NCI-H2107 treated with DMSO at 0.1 percent for 48 hours (cell line): ENCODE measurements around the gene BTAF1.
"Not testable (repeated sequence)": the region's sequence is repeated elsewhere in the genome, so short reads cannot be mapped to it uniquely, and the experiment has no call there.

Experiments used
- DNase-seq: peaks from one replicate; lab custom pipeline; 2025; ENCODE audit not compliant: unreplicated experiment; lab: John Stamatoyannopoulos, UW

The BTAF1 gene

DNA sequence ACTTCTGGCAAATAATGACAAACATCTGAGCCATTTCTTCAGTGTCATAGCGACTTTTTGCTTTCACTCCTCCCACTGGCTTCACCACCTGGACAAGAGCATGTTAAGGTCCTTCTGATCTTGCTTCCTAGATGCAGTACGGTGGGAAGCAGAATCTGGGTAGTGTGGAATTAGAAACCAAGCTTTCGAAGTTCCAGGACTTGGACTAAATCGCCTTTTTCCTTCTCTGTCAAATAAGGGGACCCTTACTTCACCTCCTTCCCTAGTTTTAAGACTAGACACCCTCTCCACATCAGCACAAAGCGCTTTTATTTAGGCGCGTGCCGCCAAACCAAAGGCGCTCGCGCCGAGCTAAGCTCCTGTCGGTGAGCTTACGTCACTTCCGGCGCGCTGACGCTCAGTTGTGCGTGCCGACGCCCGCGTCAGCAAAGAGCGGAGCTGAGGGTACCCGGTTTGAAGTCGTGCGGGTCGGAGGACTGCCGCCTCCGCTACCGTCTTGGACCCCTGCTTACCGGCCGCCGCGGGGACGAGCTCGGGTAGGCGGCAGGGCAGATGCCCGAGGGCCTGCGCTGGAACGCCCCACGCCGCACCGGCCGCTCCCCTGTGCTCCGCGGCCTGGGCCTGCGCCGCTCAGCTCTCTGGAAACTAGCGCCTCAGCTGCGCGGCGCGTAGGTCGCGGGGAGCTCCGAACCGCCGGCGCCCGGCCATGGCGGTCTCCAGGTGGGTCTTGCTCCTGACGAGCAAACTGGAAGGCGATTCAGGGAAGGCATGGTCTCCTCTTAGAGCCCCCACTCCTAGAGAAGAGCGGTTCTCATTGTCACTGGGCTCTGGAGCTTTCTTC is at the start of gene BTAF1:
TSS of gene BTAF1 (plus strand) at position 400 of the 841 bp plus-strand sequence. CDS start at position 707, 307 bp downstream.
- DNase-seq = peak; percentile 61

- no peak for DNase-seq
Observed at GRCh38 chr10:91875156-91875555, 48.4 kb upstream of the BTAF1 start.

DNA sequence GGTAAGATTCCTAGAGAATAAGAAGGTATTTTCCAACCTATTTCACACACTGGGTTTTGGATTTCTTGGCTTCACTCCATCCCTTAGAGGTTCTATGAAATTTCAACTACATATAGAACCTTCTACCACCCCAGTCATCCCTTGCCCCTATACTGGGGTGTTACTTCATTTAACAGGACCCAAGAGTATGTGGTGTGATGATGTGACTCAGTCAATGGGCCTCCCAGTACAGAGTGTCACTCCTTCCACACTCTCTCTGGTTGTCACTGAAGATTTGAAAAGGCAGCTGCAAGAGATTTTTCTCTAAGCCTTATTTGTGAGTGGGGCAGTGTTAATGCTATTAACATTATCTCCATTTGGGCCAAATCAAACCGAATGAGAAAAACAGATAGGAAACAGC is 47.8 kb upstream of the BTAF1 start:
- DNase-seq = no peak

DNA sequence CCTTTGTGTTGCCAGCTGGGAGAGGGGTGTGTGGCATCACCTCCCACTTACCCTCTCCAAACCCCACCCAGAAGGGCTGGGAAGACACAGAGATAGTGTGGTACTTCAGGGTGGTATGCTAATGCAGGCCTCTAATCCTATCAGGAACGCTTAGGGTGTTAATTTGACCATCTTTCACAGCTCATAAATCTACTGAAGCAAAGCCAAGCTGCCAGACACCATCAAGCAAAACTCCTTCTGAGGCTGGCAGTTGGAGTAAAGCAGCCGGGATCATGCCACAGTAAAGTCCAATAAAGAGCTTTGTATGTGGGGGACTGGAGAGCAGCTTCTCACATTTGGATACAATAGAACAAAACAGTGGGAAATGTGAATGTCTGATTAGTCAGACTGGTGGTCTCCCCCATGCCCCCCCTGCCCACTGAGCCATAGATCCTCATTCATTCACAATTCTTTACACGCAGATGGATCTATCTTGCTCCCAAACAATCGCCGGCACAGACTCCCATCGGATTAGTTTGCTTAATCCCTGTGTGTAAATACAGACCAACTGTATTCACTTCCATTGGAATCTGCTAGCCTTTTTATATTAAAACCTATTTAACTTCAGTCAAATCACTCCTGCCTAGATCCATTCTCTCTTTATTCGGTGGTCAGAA is 43.9 kb upstream of the BTAF1 start:
- DNase-seq = no peak

DNA sequence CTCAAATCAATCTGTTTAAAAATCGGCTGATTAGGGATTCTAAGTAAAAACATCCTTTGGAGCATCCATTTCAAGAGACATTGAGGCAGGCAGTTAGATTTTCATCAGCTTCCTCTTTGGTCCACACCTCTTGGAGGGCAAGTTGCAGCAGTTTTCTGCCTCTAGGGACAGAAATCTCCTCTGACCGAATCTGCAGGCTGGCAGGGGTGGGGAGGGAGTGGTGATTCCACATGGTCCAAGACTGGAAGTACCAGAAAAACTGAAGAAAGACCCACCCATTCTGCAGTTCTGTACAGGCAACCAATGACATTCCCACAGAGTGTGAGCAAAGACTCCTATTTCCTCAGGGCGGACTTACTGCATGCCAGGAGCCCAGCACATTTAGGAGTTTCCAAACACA is 43.3 kb upstream of the BTAF1 start:
- no peak for DNase-seq

- DNase-seq = peak; percentile 48
Observed at GRCh38 chr10:91883549-91884444, 39.8 kb upstream of the BTAF1 start.

GRCh38 chr10:91884536-91884935 is 39.0 kb upstream of the BTAF1 start:
- no peak for DNase-seq

DNA sequence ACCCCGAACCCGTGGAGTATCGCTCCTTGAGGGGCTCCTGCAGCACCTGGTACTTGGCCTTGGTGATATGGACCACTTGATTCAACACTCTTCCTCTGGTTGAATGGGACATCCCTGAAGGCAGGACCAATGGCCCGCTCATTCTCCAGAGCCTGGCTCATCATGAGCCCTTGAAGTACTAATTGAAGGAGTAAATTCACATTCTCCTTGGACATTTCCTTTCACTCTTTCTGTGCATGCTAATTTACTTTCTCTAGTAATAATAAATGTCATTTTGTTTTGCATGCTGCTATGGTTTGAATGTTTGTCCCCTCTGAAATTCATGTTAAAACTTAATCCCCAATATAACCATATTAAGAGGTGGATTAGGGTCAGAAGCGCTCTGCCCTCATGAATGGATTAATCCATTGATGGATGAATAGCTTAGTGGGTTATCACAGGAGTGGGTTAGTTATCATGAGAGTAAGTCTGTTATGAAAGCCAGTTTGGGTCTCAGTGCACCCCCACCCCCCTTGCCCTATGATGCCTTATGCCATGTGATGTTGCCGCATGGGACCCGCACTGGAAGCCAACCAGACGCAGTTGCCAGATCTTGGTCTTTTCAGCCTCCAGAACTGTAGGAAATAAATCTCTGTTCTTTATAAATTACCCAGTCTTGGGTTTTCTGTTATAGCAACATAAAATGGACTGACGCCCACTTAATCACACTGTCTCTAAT is 38.0 kb upstream of the BTAF1 start:
- no peak for DNase-seq

- no peak for DNase-seq
Observed at GRCh38 chr10:91886954-91887271, 36.7 kb upstream of the BTAF1 start.

- no peak for DNase-seq
Observed at GRCh38 chr10:91887272-91888076, 36.1 kb upstream of the BTAF1 start.

DNA sequence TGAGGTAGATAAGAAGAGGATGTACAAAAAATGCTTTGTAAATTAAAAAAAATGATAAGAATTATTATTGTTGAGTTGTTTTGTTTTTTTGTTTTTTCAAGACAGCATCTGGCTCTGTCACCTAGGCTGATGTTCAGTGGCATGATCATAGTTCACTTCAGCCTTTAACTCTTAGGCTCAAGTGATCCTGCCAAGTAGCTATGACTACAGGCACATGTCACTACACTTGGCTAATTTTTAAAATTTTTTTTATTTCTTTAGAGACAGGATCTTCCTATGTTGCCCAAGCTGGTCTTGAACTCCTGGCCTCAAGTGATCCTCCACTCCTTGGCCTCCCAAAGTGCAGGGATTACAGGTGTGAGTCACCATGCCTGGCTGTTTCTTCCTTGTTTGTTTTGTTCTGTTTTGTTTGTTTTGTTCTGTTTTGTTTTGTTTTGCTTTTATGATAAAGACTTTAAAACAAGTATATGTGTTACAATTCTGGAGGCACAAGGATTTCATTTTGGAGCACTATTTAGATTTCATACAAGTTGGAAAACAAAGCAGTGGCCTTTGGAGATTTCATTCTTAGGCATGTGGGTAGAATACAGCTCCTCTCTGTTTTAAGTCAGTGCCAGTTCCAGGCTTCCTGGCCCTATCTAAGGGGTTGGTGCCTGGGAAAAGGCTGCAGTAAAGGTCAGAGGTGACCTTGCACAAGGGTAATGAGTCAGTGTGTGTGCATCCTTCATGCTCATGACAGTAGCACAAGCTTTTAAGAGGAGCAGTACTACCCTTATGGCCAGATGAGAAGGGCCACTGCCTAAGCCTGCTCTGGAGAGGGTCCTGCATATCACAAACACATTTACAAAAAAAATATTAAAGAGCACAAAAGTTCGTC is 32.2 kb upstream of the BTAF1 start:
- DNase-seq = no peak

GRCh38 chr10:91893051-91893450 is 30.5 kb upstream of the BTAF1 start:
- DNase-seq = no peak

- DNase-seq = not testable (repeated sequence)
Observed at GRCh38 chr10:91894261-91894685, 29.3 kb upstream of the BTAF1 start.

DNA sequence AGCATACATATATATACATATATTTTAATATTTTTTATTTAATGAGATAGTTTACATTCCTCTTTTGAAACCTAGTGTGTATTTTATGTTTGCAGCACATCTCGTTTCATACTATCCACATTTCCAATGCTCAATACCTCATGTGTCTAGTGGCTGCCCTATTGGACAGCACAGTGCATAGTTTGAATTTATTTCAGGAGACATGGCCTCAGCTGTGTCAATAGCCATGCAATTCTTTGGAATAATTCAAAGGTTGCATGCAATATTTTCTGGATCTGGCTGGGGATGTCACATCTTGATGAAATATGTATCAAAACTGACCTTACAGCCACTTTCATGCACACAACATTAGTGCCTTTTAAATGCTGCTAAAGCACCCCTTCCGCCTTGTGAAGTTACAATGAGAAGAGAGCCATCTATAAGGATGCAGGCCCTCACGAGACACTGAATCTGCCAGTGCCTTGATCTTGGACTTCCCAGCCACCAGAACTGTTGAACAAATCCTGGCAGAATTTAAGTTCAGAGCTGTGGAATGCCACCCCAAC is 27.3 kb upstream of the BTAF1 start:
- no peak for DNase-seq

- no peak for DNase-seq
Observed at GRCh38 chr10:91897421-91897820, 26.1 kb upstream of the BTAF1 start.

DNA sequence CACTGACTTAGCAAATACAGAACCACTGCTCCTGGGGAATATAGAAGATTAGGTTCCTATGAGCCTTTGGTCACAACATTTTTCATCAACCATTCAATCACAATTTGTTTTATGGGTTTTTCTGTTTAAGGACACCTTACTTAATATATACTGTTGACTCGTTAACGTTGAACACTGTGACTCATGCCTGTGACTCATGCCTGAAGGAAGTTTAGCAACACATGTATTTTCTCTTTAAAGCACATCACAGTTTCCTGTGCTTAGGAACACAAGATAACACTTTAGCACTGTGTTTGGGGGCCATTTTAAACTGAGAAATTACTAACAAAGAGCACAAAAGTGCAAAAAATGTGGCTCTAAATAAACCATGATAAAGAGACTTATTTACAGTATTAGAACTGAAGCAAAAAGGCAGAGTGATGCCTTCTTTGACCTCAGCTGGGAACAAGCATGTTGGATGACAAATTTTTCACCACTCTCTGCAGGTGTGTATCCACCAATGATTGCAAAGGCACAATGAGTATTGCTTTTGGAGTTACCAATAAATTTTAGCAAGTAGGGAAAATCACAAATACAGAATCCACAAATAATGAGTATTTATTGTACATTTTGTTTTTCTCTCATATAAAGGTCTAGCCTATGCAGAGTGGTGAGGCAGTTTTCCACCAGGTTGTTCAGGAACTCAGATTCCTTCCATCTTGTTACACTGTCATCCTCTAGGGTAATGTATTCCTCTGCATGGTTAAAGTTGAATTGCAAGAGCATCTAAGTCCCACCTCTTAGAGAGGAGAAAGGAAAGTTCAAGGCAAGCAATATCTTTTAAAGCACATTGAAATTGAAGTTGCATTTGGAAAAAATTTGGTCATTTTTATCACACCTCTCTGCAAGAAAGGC is 21.5 kb upstream of the BTAF1 start:
- no peak for DNase-seq

GRCh38 chr10:91907033-91907594 is 16.5 kb upstream of the BTAF1 start:
- no peak for DNase-seq
